Ovary (tissue), 9 donors: ENCODE measurements around the gene NCOA3. TPM values are rescaled to one million over a fixed set of nuclear protein-coding genes. Genes with fewer than 3 reads are reported as not detected.

Source experiments
- DNase-seq, 5 donors: peaks; one replicate each; pipeline ENCODE4 v3.0.0-alpha.2; 2019 to 2020
- H3K27ac ChIP-seq, 2 donors: fragments of 200-600 bp; one replicate each; pipeline versions ENCODE4 v1.5.1 to v1.8.0; 2019 to 2022
- H3K27me3 ChIP-seq: fragments of 200-600 bp; one replicate; pipeline ENCODE4 v1.8.0; 2022
- H3K36me3 ChIP-seq: fragments of 200-600 bp; sonication (generic); one replicate; pipeline ENCODE4 v1.5.1; 2019
- H3K4me1 ChIP-seq: one replicate; pipeline ENCODE4 v1.8.1; 2013; ENCODE audit warnings: mild to moderate bottlenecking, moderate library complexity; ENCODE audit not compliant: insufficient read depth
- H3K4me3 ChIP-seq: fragments of 200-600 bp; sonication (generic); one replicate; pipeline ENCODE4 v1.5.1; 2017
- H3K9me3 ChIP-seq, 2 donors: fragments of 200-600 bp in 1 of 2; sonication (generic) in 1 of 2; one replicate each; pipeline versions ENCODE4 v1.5.1 to v1.8.1; 2013 to 2019; ENCODE audit warnings: mild to moderate bottlenecking in 1 of 2, moderate library complexity in 1 of 2
- CTCF ChIP-seq, 3 donors: fragments of 450-650 bp in 2 of 3; fragments of 200-600 bp in 1 of 3; IDR thresholded peaks; one replicate each; pipeline versions ENCODE4 v1.5.1 to v1.8.0; 2016 to 2022; ENCODE audit warnings: antibody characterized with exemption in 3 of 3, mild to moderate bottlenecking in 1 of 3
- EP300 ChIP-seq: sonication (generic); formaldehyde crosslinking; IDR thresholded peaks from one replicate; pipeline ENCODE4 v1.6.1; 2017; ENCODE audit warnings: antibody characterized with exemption
- POLR2A ChIP-seq: fragments of 450-650 bp; IDR thresholded peaks from one replicate; pipeline ENCODE4 v1.6.1; 2017; ENCODE audit warnings: antibody characterized with exemption, mild to moderate bottlenecking, moderate library complexity
- WGBS, 3 donors: extraction: QIAGEN DNeasy Blood & Tissue Kit in 1 of 3; methylation state at CpG; one replicate each; pipeline versions ENCODE4 v1.1.5 to v1.1.7; 2013 to 2017; 5-methylcytosine and 5-hydroxymethylcytosine counted together
- intact Hi-C, 4 donors: fragments of 100-400 bp; cut with DNase I; formaldehyde crosslinking; loops; one replicate each; pipeline versions ENCODE4 v1.11.0 to v1.15.1; 2022 to 2023
- polyA plus RNA-seq, 2 donors: library from polyadenylated mRNA; stranded (reverse); fragments of 200-250 nt in 1 of 2; fragments of 350-450 nt in 1 of 2; fragmentation: Illumina TruSeq in 1 of 2; extraction: RNeasy Lipid Tissue Mini Kit (QIAGEN cat#74804) in 1 of 2; gene quantifications; one replicate each; pipeline ENCODE4 v1.2.3, GENCODE V29; 2013 to 2014
- total RNA-seq, 7 donors: library from RNA; depleted of rRNA in 2 of 7; stranded (reverse); fragments of >200 nt in 2 of 7; fragmentation: NEBNext Ultra II Directional in 3 of 7; extraction: Animal tissue kit (Norgen Biotek cat#: 25700) in 3 of 7; gene quantifications; one replicate each; pipeline versions ENCODE4 v1.1.0 to v1.2.4, GENCODE V29; 2016 to 2023
- donor health status: DM: no; HTN: no; CAD: no; lungs with moderate emphysema.
- donor health status: DM: no; HTN: no; CAD: no.
- donor health status: Bipolar disorder and iron deficiency.
- donor health status: DM: yes; HTN: yes; CAD: no.
- donor health status: DM: no; HTN: no; CAD: no.
- donor health status: DM: yes; HTN: yes; CAD: no.

NCOA3 gene
- total and polyA plus RNA-seq, 9 donors = 8.2 to 32.4 (median 25.7) TPM

- H3K27me3 ChIP-seq = no peaks in the 10 kb centered on the region
- no peak for DNase-seq
- no peak overlapping the region for H3K4me3 ChIP-seq
- H3K27ac ChIP-seq = no peak overlapping the region
- intact Hi-C loops = no loop called here
- H3K36me3 ChIP-seq = no peaks in the 10 kb centered on the region
- H3K4me1 ChIP-seq = no peaks in the 10 kb centered on the region
- H3K9me3 ChIP-seq = no peaks in the 10 kb centered on the region
- 78 to 81% (median 79%) methylated on average over 4 of the region's 4 CpGs for WGBS, 3 donors
- no peak for TF ChIP-seq EP300
- no peak for TF ChIP-seq POLR2A
- no peak for TF ChIP-seq CTCF (IDR thresholded peaks at IDR 0.05)
Observed at GRCh38 chr20:47642624-47643023, 140.9 kb downstream of the NCOA3 start.

- DNase-seq = no peak
- Histone ChIP-seq H3K27me3 (no peaks in the 10 kb centered on the region), H3K27ac (no peak overlapping the region), H3K4me1 (no peaks in the 10 kb centered on the region), H3K4me3 (no peak overlapping the region), H3K36me3 (no peaks in the 10 kb centered on the region), H3K9me3 (no peaks in the 10 kb centered on the region)
- WGBS, 3 donors = 81 to 89% (median 84%) methylated on average over 2 of the region's 2 CpGs
- no peak for TF ChIP-seq EP300
- no peak for TF ChIP-seq POLR2A
- TF ChIP-seq CTCF (IDR thresholded peaks at IDR 0.05) = no peak
- intact Hi-C loops = loop anchor here in 1 of 4 donors (5.0 kb wide), 2 partner anchors 48 to 1612 kb away; no protein-coding TSS in a partner anchor
Observed at GRCh38 chr20:47645632-47646031, 143.9 kb downstream of the NCOA3 start.

GRCh38 chr20:47647994-47648393, 146.3 kb downstream of the NCOA3 start:
- H3K4me1 ChIP-seq = no peaks in the 10 kb centered on the region
- H3K4me3 ChIP-seq = no peak overlapping the region
- H3K27me3 ChIP-seq = no peaks in the 10 kb centered on the region
- intact Hi-C loops = loop anchor here in 1 of 4 donors (5.0 kb wide), 2 partner anchors 51 to 1609 kb away; no protein-coding TSS in a partner anchor
- TF ChIP-seq POLR2A (no peak), CTCF (IDR thresholded peaks at IDR 0.05) (no peak), EP300 (no peak)
- H3K36me3 ChIP-seq = no peaks in the 10 kb centered on the region
- WGBS, 3 donors = 81 to 85% (median 83%) methylated on average over 7 of the region's 7 CpGs
- no peak overlapping the region for H3K27ac ChIP-seq
- H3K9me3 ChIP-seq = no peaks in the 10 kb centered on the region
- DNase-seq = no peak

GRCh38 chr20:47648943-47649342, 147.3 kb downstream of the NCOA3 start:
- H3K4me1 ChIP-seq = no peaks in the 10 kb centered on the region
- 65 to 74% (median 68%) methylated on average over 6 of the region's 6 CpGs for WGBS, 3 donors
- H3K9me3 ChIP-seq = no peaks in the 10 kb centered on the region
- TF ChIP-seq POLR2A = no peak
- no peak for TF ChIP-seq CTCF (IDR thresholded peaks at IDR 0.05)
- no peak for TF ChIP-seq EP300
- intact Hi-C loops = loop anchor here in 1 of 4 donors (5.0 kb wide), 2 partner anchors 52 to 1608 kb away; no protein-coding TSS in a partner anchor
- no peaks in the 10 kb centered on the region for H3K36me3 ChIP-seq
- no peak for DNase-seq
- H3K27ac ChIP-seq = peak overlapping the region in 1 of 2 donors; percentile 2
- no peak overlapping the region for H3K4me3 ChIP-seq
- no peaks in the 10 kb centered on the region for H3K27me3 ChIP-seq
